HG03575 (cell line): ENCODE results near the gene PHTF2.
"Not testable (repeated sequence)": the region's sequence is repeated elsewhere in the genome, so short reads cannot be mapped to it uniquely, and the experiment has no call there.

Source experiments
- ATAC-seq: cut with Tn5 transposase; IDR thresholded peaks from one replicate; pipeline ENCODE4 v1.9.1; 2021; ENCODE audit not compliant: unreplicated experiment, insufficient number of reproducible peaks, low FRiP score; ENCODE audit errors: extremely low read depth

The PHTF2 gene

DNA sequence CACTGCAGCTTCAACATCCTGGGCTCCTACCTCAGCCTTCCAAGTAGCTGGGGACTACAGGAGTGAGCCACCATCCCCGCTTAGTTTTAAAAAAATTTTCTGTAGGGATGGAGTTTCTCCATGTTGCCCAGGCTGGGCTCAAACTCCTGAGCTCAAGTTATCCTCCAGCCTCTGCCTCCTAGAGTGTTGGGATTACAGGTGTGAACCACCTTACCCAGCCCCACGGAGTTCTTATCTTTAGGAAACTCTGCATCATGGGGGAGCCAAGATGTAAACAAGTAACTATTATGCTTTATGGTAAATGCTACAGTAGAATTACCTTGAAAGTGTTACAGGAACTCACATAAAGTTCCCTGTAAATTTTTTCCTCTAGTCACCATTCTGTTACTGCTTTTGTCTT is 65.3 kb downstream of the PHTF2 start:
- no peak for ATAC-seq

DNA sequence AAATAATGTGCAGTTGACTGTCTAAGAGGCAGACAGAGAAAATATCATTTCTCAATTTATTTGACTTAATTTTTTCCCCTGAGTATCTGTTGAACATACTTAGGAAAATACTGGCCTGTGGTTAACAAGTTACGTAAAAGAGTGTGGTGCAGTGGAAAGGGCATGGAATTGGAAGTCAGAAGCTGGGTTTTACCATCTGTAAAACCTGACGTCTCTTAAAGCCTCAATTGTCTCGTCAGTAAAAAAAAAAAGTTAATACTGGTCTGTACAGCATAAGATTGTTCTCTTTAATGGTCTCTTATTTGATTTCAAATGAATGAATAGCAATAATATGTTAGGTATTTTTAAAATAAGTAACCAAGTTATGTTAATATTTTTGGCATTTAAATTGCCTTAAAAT is 67.8 kb downstream of the PHTF2 start:
- no peak for ATAC-seq

DNA sequence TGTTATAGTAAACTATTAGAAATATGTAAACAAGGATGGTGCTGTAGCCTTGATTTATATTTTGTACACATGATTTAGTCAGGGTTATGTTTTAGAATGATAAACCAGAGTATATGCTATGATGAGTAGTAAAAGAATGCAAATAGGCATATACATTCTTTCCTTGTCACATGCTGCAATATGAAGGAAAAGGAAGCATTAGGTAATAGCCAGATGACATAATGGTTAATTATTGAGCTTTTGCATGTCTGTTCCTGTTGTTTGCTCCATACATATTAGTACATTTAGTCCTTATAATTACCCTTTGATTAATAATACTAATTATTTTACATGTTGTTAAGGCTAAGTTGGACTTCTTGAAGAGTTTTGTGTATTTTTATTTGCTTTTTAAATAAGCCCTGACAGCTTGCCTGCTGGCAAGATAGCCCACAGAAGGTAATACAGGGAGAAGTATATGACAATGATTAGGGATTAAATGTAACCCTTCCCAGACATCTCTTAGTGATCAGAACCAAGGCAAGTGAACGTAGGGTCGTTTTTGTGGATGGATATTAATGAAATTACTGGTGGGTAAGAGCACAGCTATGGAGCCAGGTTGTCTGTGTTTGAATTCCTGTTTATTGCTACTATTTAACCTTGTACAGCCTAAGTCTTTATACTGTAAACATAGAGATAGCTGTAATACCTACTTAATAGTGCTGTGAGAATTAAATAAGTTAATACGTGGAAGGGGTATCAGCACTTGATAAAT is 68.4 kb downstream of the PHTF2 start:
- ATAC-seq: no peak

DNA sequence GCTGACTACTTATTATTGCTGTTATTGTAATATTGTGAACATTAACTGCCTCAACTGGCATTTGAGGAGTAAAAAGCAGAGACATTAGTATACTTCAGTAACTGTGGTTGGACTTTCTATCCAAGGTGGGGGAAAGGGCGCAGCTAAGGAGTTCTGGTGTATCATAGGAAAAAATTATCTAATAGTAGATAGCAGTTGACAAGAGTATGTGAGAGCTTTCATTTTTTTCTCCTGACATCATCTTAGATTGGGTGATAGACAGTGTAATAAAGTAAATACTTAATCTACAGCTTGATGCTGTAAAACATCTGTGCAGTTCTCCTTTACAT is 68.9 kb downstream of the PHTF2 start:
- ATAC-seq: no peak

DNA sequence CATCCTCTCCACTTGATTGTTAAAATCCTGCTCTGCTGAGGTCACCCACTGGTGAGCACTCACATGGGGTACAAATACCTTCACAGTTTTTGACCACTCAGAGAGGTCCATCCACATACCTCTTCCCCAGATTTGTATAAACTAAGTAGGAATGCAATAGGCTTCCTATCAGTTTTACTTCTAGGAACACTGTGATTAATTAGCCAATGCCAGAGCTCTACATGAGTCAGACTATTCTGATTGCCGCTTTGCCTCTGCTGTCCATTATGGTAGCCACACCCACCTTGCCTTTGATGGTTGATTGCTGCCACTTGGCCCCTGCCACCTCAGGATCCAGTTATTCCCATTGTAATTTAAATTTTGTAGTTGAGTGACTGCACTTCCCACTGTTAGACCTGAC is 73.7 kb downstream of the PHTF2 start:
- not testable (repeated sequence) for ATAC-seq

DNA sequence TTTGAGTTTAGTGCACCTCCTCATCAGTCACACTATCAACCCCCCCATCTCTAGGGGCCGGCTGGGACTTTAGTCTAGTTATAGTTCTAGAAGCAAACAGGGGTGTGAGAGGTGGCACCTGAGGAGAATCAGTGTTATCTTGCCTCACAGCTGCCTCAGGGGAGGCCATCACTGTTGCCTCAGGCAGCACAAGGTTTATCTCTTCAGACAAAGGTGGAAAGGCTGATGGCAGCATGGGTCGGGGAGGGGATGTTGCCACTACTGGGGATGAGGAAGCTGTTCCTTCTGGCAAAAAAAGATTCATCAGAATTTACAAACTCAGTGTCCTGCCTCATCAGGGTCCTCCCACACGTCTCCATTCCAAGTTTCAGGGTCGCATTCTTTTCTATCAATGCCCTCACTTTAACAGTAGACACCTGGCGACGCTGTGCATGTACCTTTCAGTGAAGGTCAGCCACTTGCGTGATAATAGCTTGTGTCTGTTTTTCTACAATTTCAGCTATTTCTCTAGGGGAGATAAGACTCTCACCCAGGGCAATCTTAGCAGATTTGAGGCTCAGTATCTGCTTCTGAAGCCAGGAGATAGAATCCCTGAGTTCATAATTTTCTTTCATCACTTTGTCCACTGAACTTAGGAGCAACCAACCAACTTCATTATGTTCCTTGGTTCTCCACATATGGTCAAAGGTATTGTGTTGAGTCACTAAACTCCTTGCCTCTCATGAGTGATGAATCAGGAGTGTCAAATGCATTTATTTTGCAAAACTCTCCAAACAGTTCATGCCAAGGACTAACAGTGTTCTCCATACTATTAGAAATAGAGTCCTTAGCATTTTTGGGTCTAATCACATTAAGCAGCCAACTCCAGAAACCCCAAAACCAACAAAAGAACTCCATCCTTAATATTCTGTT is 75.1 kb downstream of the PHTF2 start:
- ATAC-seq: not testable (repeated sequence)

DNA sequence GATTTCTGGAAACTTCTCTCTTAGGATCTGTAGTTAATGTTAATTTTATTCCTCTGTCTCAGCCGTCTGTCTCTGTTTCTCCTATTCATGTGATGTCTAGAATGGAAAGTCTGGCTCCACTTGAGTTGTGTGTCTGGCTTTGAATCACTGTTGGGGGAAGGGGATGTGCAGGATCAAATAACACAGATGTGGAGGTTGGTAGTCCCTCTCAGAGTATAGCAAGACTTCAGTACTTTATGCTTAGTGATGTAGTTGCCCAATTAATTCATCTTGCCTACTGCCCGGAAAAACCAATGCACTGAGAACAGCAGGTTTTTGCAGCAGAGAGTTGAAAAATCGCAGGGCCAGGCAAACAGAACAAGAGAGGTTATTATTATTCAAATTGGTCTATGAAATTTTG is 79.2 kb downstream of the PHTF2 start:
- no peak for ATAC-seq

DNA sequence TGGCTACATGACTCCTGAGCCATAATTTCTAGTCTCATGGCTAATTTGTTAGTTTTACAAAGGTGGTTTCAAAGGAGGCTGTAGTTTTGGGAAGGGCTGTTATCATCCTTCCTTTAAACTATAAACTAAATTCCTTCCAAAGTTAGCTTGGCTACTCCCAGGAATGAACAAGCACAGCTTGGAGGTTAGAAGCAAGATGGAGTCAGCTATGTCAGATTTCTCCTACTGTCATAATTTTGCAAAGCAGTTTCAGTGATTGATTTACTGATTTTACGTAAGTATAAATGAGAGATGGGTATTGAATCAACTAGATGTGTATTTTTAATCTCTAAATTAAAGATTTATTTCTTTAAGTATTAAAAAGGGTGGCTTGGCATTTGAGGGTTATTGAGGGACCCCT is 79.9 kb downstream of the PHTF2 start:
- ATAC-seq: no peak

DNA sequence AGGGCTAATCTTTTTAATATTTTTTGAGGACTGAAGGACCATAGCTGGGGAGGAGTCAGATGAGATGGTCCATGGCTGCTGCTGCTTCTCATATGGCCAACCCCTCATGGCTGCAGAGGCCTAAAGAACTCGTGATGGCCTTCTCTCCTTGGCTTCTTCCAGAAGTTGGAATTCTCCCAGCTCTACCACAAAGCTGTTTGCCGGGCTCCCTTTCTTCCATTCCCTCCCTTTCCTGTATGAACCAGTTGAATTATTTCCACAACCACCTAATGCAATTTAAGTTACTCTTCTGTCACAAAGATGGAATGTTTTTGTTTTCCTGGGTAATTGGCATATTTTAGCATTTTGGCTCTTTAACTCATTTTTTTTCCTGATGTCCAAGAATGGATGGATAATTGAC is 80.7 kb downstream of the PHTF2 start:
- ATAC-seq: no peak

DNA sequence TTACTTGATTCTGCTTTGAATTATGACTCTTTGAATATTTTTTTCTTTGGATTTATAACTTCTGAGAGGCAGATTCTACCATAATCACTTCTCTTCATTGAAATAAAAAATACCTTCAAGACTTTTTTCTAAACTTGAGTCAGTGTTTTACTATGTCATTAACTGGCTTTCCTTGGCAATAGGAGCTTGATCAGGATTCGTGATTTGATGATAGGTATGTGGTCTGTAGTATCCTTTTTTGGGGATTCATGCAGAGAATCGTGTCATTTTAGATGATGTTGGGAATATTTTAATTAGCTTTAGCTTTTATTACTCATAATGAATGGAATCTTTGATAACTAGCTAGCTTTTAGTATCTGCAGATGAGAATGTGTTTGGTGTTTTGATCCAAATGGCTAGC is 83.3 kb downstream of the PHTF2 start:
- ATAC-seq: no peak

DNA sequence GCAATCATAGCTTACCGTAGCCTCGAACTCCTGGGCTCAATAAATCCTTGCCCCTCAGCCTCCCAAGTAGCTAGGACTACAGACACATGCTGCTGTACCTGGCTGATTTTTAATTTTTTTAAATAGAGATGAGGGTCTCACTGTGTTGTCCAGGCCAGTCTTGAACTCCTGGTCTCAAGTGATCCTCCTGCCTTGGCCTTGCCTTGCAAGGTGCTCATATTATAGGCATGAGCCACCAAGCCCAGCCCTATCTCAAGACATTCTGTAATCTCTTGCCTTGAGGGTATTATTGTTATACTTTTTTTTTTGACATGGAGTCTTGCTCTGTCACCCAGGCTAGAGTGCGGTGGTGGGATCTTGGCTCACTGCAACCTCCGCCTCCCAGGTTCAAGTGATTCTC is 86.6 kb downstream of the PHTF2 start:
- ATAC-seq: no peak

DNA sequence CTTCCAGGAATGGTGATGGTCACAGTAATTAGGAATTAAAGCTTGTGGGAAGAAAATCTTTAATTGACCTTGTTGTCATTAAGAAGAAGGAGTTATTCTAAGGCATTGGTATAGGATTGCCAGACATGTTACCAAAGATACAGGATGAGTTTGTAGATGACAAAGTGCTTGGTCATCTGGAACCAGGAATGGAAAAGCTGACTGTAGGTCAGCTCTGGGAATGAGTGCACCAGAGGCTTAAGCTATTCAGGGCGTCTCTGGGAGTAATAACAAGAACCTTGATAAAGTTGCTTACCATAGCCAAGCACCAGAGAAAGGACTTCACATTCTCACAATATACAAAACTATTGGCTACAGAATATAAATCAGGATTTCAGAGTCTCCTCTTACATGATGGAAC is 89.0 kb downstream of the PHTF2 start:
- ATAC-seq: no peak

DNA sequence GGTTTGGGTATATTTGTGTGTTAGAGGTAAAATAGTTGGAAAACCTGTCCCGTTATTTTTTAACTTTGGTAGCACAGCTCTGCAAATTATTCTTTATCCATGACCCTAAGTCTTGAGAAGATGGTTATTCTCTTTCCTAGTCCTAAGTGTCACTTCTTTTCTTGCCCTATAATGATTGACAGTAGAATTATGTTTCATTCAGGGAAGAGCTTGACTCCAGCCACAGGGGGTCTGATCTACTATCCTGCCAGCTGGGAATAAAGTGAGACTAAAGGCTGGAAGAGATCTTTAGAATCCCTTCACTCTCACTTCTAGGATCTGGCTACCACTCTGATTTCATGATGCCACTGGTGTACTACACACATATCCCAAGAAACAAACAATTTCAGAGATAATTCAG is 90.4 kb downstream of the PHTF2 start:
- no peak for ATAC-seq

DNA sequence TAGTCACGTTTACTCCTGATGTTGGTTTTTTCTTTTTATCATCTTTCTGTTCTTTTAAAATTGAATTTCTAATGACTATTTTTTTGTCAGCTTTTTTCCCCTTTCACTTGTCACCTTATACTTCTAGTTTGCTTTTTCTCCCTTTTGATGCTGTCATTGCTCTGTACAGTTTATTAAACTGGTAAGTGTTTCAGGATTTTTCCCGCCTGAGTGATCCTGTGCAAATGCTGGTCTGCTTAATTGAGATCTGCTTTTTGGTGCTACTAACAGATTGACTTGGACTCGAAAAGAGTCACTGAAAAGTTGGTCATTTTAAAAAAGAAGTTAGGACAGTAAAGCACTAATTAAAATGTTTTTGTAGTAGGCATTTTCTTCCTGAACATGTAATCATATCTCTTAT is 95.2 kb downstream of the PHTF2 start:
- no peak for ATAC-seq

DNA sequence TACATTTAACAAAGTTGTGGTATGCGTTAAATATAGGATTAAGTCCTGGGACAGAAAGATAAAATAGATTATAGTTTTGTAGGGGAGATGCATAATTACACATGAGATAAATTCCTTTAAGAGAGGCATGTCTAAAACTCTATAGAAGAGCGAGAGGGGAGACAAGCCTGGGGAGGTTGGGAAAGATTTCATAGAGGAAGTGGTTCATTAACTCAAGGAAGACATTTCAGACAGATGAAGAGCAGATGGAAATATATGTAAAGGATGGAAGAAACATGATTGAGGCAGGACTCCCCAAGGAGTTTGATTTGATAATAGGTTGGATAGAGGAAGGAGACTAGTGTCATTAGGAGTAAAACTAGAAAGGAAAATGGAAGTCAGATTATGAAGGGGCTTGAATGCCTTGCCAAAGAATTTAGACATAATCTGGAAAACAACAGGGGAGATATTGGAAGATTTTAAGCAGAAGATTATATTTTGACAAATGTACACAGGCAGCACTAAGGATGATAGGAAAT is 96.1 kb downstream of the PHTF2 start:
- no peak for ATAC-seq

DNA sequence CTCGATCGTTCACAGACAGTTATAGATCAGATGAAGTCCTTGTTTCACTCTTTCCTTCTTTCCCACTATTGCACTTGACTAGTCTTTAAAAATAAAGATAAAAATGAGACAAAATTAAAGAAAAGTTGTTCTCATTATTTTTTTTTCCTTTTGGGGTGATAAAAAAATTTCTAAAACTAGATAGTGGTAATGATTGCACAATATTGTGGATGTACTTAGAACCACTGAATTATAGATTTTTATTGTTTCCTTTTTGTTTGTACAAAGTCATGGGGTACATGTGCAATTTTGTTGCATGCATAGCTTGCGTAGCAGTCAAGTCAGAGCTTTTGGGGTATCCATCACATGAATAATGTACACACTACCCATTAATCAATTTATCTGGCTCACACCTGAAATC is 97.3 kb downstream of the PHTF2 start:
- no peak for ATAC-seq

DNA sequence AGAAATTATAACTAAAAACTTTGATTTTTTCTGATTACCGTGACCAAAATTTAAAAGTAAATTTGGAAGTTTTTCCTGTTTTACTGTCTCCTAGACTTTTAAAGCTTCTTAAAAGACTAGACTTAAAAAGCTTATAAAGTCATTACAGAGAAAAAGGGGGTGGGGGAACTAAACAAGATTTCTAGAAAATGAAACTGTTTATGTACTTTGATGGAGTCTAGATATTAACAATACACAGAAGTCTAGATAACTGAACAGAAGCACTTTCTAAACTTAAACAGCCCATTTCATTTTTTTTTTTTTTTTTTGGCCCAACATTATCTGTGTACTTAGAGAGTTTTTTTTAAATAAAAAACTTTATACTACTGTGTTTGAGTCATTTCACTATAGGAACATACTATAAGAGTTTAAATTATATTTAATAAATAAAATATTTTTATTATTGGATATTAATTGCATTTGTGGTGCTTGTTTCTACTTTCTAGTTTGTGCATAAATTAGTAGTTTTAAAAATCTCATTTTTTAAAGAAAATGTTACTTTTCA is 98.5 kb downstream of the PHTF2 start:
- ATAC-seq: no peak

DNA sequence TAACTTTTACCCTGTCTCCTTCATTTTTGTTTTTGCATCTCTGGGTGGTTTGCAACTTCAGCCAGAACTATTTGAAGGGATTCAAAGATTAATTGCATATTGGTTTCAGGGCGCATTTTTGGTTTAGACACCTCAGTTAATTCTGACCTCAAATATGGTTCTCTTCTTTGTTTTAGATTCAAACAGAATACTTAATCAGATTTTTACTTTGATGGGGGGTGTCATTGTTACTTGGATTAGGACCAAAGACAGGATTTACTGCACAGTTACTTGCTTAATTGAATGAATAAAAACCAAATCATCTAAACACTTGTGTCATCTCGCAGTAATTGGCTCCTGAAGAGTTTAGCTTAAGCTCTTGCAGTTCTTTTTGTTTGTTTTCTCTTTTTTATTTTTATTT is 100.9 kb downstream of the PHTF2 start:
- no peak for ATAC-seq

DNA sequence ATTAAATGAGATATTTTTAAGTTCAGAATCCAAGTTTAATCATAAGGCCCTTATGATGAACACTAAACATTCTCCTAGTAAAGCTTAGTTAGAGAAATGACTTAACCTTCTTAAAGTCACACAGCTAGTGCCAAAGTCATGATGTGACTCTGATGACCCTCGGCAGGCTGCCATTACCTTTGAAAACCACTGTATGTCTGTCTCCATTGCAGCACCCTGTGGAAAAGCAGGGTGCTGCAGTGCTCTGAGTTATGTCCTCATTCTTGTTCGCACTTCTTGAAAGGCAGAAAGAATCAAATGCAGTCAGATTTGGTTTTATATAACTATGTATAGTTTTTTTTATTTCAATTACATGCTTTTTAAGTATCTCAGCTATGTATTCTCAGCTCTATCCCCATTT is 105.0 kb downstream of the PHTF2 start:
- no peak for ATAC-seq

DNA sequence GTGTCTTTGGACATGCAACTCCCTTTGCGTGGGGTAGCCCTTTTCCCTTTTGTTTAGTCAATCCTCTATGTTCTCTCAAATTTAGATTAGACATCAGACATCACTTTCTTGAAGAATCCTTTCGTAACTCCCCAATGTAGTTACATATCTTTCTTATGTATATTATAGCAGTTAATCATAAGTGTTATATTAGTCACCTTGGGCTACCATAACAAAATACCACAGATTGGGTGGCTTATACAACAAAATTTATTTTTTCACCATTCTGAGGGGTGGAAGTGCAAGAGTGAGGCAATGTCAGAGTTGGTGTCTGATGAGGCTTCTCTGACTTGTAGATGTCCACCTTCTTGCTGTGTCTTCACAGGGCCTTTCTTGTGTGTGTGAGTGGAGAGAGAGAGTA is 105.7 kb downstream of the PHTF2 start:
- ATAC-seq: no peak
